ENCODE data around the gene KLHL3. TPM values are rescaled to one million over a fixed set of nuclear protein-coding genes. Genes with fewer than 3 reads are reported as not detected.

KLHL3 gene
- total RNA-seq, 1 experiment from 2014 or later: 2.9 TPM

DNA sequence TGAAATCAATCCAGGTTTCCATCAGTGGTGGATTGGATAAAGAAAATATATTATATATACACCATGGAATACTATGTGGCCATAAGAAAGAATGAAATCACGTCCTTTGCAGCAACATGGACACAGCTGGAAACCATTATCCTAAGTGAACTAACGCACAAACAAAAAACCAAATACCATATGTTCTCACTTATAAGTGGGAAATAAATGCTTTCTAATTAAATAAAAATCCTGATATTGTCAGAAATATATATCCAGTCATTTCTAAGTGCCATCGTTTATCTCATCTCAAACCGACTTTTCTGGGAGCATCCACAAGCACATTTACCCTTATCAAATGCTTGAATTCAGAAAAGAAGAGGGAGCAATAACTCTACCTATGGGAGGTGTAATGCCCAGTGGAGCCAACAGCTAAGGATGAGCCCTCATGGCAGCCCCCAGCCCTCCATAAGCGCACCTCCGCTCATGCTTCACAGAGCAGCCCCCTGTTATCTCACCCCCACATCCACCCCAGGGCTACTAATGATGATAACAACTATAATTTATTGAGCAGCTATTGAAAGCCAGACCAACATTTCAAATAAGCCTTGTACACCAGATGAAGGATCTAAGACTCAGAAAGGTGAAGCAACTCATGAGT lies 135.0 kb downstream of the KLHL3 start:
- H3K36me3 ChIP-seq (ENCODE audit: low read depth, low read length): no peaks in the 10 kb centered on the region
- no peak overlapping the region for H3K9ac ChIP-seq (ENCODE audit: low read length)
- no peak overlapping the region for H3K27ac ChIP-seq (ENCODE audit: low read length)
- H3K9me2 ChIP-seq (replicated peaks; ENCODE audit: low read length): no peaks in the 10 kb centered on the region
- H2AFZ ChIP-seq (ENCODE audit: low read length): no peak overlapping the region
- peaks cover 32% of the 10 kb centered on the region for H3K27me3 ChIP-seq (ENCODE audit: low read length)
- H4K20me1 ChIP-seq (ENCODE audit: low read length): no peaks in the 10 kb centered on the region
- no peaks in the 10 kb centered on the region for H3K9me3 ChIP-seq (ENCODE audit: low read length)
- H3K4me3 ChIP-seq (ENCODE audit: low read length): no peak overlapping the region
- intact Hi-C loops (cut with micrococcal nuclease): loop anchor here (10.0 kb wide), 1 partner anchor 106 kb away; the partner anchor contains the start of gene SPOCK1
- no peak overlapping the region for H3K4me2 ChIP-seq (ENCODE audit: low read length)
- H3K79me2 ChIP-seq (ENCODE audit: low read length): no peaks in the 10 kb centered on the region
- H3F3A ChIP-seq (ENCODE audit: low read length, unreplicated experiment): no peaks in the 10 kb centered on the region
- TF ChIP-seq, protein P1, sequence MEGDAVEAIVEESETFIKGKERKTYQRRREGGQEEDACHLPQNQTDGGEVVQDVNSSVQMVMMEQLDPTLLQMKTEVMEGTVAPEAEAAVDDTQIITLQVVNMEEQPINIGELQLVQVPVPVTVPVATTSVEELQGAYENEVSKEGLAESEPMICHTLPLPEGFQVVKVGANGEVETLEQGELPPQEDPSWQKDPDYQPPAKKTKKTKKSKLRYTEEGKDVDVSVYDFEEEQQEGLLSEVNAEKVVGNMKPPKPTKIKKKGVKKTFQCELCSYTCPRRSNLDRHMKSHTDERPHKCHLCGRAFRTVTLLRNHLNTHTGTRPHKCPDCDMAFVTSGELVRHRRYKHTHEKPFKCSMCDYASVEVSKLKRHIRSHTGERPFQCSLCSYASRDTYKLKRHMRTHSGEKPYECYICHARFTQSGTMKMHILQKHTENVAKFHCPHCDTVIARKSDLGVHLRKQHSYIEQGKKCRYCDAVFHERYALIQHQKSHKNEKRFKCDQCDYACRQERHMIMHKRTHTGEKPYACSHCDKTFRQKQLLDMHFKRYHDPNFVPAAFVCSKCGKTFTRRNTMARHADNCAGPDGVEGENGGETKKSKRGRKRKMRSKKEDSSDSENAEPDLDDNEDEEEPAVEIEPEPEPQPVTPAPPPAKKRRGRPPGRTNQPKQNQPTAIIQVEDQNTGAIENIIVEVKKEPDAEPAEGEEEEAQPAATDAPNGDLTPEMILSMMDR (conservative IDR thresholded peaks at IDR 0.05; ENCODE audit: low read depth, low read length): no peak
- TF ChIP-seq EZH2phosphoT487 (IDR thresholded peaks at IDR 0.05; ENCODE audit: borderline replicate concordance, low read length) (no peak), EZH2 (IDR thresholded peaks at IDR 0.05; ENCODE audit: low read length, unreplicated experiment) (no peak)
- CTCF ChIA-PET: no interaction called here
- DNase-seq (no peak), ATAC-seq (no peak)
- POLR2A ChIA-PET (ENCODE audit: unreplicated experiment): no interaction called here
- no TSS peak for BruUV-seq (replicated peaks)
- H3K4me1 ChIP-seq (ENCODE audit: insufficient read depth, low read length): no peaks in the 10 kb centered on the region

DNA sequence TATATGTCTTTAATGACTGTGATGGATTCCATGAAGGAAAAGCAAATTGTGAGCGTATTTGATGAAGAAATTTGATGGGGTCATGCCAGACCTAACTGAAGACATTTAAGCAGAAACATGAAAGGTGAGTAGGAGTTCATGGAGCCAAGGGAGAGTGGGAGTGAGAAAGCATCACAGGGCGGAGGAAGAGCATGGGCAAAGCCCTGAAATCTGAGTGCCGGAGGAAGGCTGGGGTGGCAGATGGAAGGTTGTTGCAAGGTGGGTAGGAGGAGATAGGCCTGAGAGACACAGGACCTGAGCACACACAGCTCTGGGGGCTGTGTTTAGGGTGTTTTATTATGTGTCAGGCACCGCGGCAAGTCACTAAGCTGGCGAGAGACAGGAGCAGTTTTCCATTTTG lies 136.4 kb downstream of the KLHL3 start:
- no peaks in the 10 kb centered on the region for H3K9me3 ChIP-seq (ENCODE audit: low read length)
- no peak for TF ChIP-seq EZH2 (IDR thresholded peaks at IDR 0.05; ENCODE audit: low read length, unreplicated experiment)
- no peak for TF ChIP-seq EZH2phosphoT487 (IDR thresholded peaks at IDR 0.05; ENCODE audit: borderline replicate concordance, low read length)
- TF ChIP-seq, protein P1 (conservative IDR thresholded peaks at IDR 0.05; ENCODE audit: low read depth, low read length): no peak
- intact Hi-C loops (cut with micrococcal nuclease): no loop called here
- H3K9ac ChIP-seq (ENCODE audit: low read length): no peak overlapping the region
- H3K27ac ChIP-seq (ENCODE audit: low read length): no peak overlapping the region
- H3K9me2 ChIP-seq (replicated peaks; ENCODE audit: low read length): no peaks in the 10 kb centered on the region
- H3F3A ChIP-seq (ENCODE audit: low read length, unreplicated experiment): no peaks in the 10 kb centered on the region
- no peak overlapping the region for H2AFZ ChIP-seq (ENCODE audit: low read length)
- H3K4me1 ChIP-seq (ENCODE audit: insufficient read depth, low read length): no peaks in the 10 kb centered on the region
- H3K4me3 ChIP-seq (ENCODE audit: low read length): no peak overlapping the region
- ChIA-PET CTCF (interaction anchor here (0.6 kb wide), 1 partner anchor 137 kb away, joined by 3 read pairs; no protein-coding TSS in a partner anchor), POLR2A (ENCODE audit: unreplicated experiment) (no interaction called here)
- no TSS peak for BruUV-seq (replicated peaks)
- no peaks in the 10 kb centered on the region for H3K36me3 ChIP-seq (ENCODE audit: low read depth, low read length)
- DNase-seq (no peak), ATAC-seq (no peak)
- peaks cover 32% of the 10 kb centered on the region for H3K27me3 ChIP-seq (ENCODE audit: low read length)
- no peak overlapping the region for H3K4me2 ChIP-seq (ENCODE audit: low read length)
- no peaks in the 10 kb centered on the region for H3K79me2 ChIP-seq (ENCODE audit: low read length)
- no peaks in the 10 kb centered on the region for H4K20me1 ChIP-seq (ENCODE audit: low read length)

DNA sequence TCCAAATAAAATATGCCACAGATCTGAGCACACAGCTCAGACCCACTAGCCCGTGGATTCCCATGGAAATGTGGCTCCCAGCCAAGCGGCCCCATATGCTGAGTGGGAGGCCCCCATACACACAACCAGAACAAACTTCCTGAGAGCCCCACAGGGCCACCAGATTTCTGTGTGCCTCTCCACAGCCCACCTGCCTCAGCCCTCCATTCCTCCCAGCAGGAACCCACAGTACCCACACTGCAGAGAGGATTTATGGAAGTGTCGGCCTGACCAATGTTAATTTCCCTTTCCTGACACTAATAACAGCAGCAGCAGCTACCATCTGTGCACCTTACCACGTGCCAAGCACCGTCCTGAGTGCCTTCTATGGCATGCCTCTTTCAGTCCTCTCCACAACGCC lies 137.5 kb downstream of the KLHL3 start:
- ATAC-seq: no peak
- TF ChIP-seq EZH2 (IDR thresholded peaks at IDR 0.05; ENCODE audit: low read length, unreplicated experiment) (no peak), EZH2phosphoT487 (IDR thresholded peaks at IDR 0.05; ENCODE audit: borderline replicate concordance, low read length) (no peak)
- TF ChIP-seq, protein P1 (conservative IDR thresholded peaks at IDR 0.05; ENCODE audit: low read depth, low read length): no peak
- POLR2A ChIA-PET (ENCODE audit: unreplicated experiment): no interaction called here

More for the DNA sequence above, 137.5 kb downstream of the KLHL3 start:
- no peaks in the 10 kb centered on the region for H3K36me3 ChIP-seq (ENCODE audit: low read depth, low read length)
- H3K27me3 ChIP-seq (ENCODE audit: low read length): peaks cover 32% of the 10 kb centered on the region
- H3K9me3 ChIP-seq (ENCODE audit: low read length): no peaks in the 10 kb centered on the region
- no peaks in the 10 kb centered on the region for H3F3A ChIP-seq (ENCODE audit: low read length, unreplicated experiment)
- BruUV-seq (replicated peaks): no TSS peak
- H3K4me2 ChIP-seq (ENCODE audit: low read length): no peak overlapping the region
- no peaks in the 10 kb centered on the region for H3K4me1 ChIP-seq (ENCODE audit: insufficient read depth, low read length)
- no peak overlapping the region for H2AFZ ChIP-seq (ENCODE audit: low read length)
- H3K79me2 ChIP-seq (ENCODE audit: low read length): no peaks in the 10 kb centered on the region
- H4K20me1 ChIP-seq (ENCODE audit: low read length): no peaks in the 10 kb centered on the region
- no peak overlapping the region for H3K9ac ChIP-seq (ENCODE audit: low read length)
- DNase-seq: no peak
- intact Hi-C loops (cut with micrococcal nuclease): no loop called here
- no peak overlapping the region for H3K4me3 ChIP-seq (ENCODE audit: low read length)
- no peaks in the 10 kb centered on the region for H3K9me2 ChIP-seq (replicated peaks; ENCODE audit: low read length)
- H3K27ac ChIP-seq (ENCODE audit: low read length): no peak overlapping the region
- CTCF ChIA-PET: no interaction called here

All from PC-3 (cell line).